Middle frontal gyrus (tissue), 1 donor: ENCODE data around the gene OGA.

ENCODE experiments used
- DNase-seq: peaks from one replicate; pipeline ENCODE4 v3.0.0-alpha.2; 2015; ENCODE audit warnings: low spot score; ENCODE audit errors: extremely low spot score

Gene OGA

DNA sequence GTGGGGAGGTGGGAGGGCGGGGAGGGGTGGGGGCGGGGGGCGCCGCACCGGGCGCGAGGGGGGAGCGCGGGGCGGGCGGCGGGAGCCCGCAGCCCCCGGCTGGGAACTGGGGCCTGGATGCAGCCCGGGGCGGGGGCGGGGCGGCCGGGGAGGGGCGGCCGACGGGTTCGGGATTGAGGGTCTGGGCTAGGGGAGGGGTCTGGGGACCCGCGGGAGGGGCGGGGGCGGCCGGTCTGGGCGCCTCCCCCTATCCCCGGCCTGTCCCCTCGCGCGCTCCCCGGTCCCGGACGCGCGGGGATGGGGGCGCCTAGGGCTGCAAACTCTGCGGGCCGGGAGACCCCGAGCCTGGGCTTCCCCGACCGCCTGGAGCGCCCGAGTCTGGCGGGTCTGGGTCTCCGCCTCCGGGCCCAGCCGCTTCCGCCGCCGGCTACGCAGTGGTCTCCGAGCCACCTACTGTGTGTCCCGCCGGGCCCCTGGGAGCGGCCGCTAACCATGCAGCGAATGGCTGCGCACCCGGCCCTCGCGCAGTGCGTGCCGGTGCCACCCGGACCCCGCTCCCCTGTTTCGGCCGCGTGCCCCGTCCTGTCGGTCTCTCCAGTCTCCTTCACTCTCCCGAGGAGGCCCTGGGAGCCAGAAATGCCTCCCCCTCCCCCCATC lies 42.0 kb downstream of the OGA start:
- DNase-seq: no peak

DNA sequence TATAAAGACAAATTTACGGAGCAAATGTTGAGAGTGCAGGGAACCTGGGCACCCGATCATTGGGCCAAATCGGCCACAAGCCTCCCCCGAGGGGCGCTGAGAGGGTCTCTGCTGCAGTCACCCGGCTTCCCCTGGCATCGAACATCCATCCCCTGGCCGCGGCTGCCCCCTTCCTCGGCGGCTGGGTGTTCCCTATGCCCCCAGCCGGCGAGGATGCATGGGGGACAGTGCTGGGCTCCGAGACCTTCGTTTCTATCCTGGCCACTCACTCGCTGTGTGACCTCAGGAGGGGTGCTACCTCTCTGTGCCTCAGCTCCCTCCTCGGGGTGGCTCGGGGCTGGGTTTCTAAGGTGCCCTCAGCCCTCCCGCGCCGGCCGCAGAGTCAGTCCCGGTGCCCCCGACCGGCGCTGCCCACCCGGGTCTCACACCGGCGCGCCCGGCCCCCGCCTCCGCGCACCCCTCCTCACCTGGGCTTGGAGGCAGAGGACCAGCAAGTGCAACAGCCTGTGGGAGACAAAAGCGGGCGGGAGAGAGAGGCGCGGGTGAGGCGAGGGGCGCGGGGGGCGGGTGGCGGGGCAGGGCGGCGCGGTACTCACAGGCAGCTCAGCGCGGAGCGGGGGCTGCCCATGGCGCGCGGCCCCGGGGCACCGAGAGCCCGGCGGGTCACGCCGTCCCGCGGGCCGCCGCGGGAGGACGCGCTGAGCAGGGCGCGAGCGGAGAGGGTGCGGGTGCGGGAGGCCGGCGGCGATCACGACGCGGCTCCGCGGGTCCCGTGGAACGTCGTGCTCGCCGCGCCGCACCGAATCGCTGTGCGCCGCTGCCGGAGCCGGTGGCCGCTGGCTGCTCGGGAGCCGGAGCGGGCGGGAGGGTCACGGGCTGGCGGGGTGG lies 42.7 kb downstream of the OGA start, which contains the start of gene FGF8:
Gene FGF8, minus strand, starts transcription at position 842 of the 888 bp plus-strand sequence. Its CDS starts 214 bp downstream, at position 628.
- no peak for DNase-seq

DNA sequence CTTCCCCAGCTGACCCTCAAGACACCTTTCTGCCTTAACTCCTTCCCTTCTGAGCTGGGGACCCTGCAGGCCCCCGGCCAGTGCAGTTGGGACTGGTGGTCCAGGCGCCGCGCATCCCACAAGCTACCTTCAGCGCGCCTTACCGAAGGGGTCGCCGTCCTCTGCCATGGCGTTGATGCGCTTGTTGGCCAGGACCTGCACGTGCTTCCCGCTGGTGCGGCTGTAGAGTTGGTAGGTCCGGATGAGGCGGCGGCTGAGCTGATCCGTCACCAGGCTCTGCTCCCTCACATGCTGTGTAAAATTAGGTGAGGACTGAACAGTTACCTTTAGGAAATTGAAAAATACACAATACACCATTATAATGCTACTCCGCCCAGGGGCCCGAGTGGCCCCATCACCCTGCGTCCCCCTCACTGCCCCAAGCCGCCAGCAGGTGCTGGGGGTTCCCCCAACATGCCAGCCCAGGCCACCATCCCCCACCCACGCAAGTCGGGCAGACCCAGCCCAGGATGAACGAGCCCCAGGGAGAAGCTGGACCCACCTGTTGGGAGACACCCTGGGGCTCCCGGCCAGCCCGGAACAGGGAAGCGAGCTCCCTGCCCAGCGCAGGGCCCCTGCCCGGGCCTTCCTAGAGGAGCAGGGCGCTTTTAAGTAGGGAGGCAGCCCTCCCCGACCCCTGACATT lies 43.5 kb downstream of the OGA start:
- no peak for DNase-seq

DNA sequence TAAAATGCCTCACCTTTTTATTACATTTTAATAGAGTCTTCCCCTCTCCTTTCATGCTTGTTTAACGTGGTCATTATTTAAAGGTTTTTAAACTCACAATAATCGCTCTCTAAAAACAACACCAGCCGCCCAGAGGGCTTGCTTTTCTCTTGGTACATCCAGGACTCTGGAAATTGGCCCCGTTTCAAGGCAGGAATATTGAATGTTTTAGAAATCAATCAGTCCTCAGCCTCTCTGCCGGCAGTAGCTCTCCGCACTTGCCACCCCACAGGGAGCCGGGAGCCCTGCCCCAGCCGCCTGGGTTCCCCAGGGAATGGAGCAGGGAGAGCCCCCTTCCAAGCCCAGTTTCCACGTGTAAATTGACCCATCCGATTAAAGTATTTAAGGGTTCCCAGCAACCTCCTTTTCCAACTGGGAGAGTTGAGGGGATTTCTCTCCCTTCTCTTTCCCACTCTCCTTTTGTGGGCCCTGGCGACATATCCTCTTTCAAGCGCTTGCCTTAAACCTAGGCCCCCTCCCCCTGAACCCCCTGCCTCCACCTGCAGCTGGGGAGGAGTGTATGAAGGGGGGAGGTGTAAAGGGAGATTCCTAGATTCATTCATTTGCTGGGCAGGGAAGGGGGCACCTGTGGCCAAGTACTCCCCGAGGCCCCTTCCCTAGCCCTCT lies 44.2 kb downstream of the OGA start:
- DNase-seq: no peak

DNA sequence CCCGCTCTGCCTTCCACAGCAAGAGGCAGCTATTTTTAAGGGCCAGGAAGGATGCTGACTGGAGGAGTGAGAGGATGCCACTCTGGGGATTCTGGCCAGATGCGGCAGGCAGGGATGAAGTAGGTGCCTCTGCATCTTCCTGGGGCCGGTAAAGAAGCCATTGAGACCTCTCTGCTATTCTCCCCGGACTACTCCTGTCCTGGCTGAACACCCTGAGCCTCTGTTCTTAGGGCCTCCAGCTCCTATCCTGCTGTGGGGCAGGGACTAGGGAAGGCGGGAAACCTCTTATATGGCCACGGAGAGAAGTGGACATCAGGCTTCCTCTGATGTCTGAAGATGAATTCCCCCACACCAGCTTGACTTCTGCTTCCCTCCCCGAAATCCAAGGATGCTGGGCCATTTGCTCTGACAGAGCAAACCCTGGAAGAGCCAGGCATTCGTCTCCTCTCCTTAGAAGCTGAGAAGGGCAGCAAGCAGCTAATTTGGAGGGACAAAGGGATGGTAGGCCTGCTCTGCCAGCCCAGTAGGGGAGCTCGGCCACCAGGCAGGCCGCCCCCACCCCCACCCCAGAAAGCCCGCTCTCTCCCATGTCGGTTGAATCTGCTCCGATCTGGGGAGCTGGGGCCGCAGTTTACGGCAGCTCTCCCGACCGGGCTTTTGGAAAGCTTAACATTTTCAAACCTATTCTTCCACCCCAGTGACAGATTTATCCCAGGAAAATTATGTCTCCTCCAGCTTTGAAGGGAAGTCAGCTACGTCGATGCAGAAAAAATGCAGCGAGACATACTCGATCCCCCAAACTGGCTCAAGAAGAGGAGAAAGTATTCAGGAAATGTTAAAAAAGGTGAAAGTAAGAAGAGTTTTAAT lies 45.1 kb downstream of the OGA start:
- DNase-seq: no peak

DNA sequence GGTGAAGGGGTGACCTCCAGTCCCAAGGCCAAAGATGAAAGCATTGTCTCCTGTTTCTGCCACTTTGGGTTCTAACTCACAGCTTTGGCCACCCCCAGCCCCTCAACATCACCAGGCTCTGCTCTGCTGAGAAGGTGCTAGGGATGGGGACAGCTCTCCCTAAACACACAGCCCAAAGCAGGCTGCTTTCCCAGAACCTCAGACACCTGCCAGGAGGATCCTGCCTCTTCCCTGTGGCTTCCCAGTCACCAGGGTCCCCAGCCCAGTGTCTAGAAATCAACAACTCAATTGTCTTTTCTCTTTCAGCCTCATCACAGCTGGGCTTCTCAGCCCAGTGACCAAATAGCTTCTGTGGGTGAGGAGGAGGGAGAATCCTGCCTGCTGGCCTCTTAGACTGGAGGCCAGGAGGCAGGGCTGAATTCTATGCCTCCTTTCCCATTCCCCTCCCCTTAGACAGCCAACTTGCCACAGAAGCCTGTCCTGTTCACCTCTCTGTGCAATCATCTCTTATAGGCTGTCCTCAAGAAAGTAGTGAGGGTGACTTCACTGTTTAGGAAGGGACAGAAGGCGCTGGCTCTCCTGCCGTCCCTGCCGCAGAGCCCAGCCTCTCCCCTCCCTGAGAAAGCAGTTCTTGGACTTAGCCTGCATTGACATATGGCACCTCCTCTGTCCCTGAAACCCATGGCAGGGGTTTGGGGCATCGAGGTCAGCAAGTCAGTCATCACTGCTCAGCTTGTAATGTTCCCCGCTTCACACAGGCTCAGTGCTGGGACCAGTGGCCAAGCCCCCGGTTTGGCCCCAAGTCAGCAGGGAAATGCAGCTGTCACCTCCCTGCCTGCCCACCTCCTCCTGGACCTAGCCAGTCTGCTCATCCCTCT lies 46.0 kb downstream of the OGA start:
- no peak for DNase-seq

DNA sequence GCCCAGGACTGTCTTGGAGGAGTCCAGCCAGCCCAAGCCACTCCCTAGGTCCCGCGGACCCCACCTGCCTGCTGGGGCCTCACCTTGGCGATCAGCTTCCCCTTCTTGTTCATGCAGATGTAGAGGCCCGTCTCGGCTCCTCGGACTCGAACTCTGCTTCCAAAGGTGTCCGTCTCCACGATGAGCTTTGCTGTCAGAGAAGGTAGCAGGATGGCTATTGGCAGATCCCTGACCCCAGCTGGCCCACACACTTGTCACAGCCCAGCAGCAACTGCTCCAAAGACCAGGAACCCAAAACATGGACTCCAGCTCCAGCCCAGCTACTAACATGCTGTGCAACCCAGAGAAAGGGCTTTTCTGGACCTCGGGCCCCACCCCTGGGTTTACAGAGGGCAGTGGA lies 46.9 kb downstream of the OGA start:
- no peak for DNase-seq

DNA sequence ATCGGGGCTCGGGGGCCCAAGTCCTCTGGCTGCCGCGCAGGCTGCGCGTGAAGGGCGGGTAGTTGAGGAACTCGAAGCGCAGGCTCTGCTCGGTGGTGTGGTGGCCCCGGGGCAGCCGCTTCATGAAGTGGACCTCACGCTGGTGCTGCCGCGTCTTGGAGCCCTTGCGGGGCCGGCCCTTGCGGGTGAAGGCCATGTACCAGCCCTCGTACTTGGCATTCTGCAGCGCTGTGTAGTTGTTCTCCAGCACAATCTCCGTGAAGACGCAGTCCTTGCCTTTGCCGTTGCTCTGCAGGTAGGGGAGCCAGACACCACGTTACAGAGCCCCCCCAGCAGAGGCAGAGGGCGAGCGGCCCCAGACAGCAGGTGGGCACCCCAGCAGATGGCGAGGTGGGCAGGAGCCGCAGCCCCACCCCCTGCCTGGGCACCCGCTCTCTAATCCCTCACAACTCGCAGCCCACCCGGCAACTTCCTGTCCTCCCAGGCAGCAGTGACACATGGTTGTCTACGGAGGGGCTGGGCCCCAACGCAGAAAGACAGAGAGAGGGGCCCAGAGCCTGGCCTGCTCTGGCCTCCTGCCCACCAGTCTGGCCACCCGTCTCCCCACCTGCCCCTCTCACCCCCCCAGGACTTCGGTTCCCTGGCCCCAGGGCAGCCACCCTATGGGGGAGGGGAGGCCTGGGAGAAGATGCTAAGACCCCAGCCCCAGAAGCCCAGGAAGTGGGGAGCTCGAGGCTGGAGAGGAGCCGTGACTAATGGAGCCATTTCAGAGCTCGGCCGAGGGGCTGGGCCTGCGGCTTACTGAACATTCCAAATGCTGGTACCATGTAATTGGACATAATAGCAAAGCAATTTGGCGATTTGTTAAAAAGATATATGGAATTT lies 47.7 kb downstream of the OGA start:
- no peak for DNase-seq

DNA sequence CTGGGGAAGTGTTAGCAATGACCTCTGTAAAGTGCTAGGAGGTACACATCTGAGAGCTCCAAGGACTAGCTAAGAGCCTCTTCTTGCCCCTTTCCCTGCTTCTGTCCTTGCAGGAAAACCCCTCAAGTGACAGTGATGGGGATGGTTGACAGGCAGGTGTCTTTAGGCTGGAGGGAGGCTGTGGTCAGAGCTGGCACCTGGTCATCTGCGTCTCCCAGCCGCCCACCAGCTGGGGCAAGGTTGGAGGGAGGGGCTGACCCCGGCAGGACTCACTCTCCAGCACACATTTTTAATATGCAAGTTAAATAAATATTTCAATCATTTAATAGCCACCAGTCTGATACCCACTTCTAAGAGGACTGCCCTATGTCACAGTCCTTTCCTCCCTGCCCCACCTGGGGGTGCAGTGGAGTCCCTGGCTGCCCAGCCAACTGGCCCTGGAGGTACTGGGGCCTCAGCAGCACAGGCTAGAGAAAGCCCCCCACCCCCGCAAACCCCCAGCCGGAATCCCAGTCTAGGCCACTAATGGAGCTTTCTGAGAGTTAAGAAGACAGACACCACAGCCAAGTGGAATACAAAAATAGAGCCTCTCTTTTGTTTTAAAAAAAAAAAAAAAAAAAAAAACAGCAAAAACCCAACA lies 48.6 kb downstream of the OGA start:
- DNase-seq: no peak

DNA sequence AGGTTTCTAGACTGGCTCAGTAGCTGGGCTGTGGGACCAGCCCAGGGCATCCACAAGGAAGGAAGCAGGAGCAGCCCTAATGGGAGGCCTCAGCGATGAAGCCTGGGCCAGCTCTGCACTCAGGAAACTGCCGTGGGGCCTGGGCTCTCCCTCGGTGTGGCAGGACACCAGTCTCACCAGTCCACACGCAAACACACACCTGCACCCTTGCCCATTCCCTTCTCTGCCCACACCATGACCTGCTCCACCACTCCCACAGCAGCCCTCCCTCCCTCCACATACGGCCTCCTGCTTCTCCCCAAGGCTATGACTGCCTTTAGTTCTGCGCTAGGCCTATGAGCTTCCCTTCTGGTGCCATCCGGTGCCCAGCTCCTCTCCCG lies 49.5 kb downstream of the OGA start:
- DNase-seq: no peak

DNA sequence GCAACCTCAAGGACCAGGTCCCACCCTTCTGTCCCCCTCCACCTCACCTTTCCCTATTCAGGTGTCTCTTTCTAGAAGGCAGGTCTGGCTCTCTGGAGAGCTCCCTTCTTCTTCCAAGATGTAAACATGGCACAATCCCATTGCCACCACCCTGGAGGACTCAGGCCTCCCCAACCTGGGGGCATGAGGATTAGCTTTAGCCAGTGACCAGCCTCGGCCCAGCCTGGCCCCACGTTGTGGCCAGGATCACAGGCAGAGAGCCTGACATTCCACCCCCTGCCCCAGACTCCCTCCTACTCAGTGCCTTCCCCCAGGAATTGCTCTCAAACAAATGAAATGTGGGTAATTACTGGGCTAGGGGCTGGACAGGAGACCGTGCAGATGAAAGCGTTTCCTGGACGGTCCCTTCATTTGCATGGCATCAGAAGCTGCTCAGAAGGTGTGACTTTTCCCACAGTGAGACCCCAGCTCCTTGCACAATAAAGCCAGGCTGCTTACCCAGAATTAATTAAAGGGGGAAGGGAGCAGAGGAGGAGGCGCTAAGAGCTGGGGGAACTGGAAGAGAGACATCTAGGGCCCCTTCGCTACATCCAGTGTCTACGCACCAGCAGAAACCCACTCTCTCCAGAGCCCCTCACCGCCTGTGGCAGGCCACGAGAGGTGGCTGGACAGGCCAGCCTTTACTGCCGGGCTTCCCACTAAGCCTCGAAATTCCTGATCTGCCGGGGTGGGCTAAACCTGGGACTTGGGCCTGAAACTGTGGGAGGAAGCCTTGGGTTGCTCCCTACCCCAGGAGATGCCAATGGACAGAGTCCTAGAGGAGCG lies 50.1 kb downstream of the OGA start:
- DNase-seq: no peak

DNA sequence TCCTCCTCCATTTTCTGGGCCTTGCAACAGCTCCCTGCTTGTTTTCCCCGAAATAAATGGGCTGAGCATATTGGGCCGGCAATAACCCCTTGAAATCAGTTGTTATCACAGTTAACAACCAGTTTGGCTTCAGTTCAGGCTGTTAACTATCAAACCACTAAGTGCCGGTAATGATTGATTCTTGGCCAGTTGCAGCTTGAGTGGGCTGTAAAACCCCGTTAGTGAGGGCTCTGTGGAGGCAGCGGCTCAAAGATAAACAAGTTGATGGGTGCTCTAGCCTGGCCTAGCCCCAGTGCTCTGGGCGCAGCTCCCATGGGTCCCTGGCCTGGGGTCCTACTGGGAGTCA lies 50.7 kb downstream of the OGA start:
- no peak for DNase-seq

DNA sequence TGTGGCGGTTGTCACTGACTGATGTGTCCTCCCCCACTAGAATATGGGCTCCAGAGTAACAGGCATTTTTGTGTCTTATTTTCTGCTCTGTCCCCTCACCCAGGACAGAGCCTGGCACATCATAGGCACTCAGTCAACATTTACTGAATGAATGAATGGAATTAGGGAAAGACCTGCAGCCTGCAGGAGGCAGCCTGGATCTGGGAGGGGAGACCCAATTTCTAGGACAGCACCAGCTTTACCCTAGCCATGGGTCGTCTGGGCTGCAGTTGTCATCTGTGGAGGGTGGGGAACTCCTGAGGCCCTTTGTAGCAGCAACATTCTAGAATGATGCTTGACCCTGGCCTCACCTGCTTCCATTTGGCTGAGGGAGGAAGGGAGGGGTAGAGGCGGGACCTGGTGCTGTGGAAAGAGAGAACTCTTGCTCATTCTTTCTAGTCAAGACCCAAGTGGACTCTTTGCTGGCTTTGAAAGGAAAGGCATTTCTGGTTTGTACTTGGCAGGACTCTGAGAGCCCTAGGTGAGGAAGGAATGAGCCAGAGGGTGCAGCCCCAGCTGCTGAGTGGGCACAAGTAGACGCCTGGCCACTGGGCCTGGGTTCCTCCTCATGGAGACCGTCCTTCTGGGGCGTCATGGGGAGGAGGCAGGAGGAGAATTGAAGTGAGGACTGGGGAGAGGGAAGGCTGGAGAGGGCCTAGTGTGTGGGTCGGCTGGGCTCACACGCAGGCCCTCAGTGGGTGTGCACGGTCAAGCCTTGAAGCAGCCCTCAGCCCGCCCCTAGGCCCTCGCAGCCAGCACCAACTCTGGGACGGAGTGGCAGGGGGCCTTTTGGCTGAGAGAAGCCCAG lies 51.3 kb downstream of the OGA start:
- DNase-seq: no peak

DNA sequence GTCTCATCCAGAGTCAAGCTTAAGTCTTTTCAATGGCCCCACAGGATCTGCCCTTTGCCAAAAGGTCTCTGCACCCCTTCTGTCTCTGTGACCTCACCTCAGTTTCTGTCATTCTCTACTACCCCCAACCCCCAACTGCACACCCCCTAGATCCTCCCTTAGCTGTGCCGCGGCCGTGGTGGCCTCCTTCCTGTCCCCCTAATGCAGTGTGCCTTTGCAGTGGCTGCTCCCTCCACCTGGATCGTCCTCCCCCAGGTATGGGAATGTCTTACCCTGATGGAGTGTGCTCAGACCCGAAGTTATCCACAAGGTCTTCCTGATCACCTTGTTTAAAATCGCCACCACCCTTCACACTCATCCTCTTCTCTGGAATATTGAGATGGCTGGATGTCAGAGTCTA lies 51.9 kb downstream of the OGA start:
- no peak for DNase-seq

DNA sequence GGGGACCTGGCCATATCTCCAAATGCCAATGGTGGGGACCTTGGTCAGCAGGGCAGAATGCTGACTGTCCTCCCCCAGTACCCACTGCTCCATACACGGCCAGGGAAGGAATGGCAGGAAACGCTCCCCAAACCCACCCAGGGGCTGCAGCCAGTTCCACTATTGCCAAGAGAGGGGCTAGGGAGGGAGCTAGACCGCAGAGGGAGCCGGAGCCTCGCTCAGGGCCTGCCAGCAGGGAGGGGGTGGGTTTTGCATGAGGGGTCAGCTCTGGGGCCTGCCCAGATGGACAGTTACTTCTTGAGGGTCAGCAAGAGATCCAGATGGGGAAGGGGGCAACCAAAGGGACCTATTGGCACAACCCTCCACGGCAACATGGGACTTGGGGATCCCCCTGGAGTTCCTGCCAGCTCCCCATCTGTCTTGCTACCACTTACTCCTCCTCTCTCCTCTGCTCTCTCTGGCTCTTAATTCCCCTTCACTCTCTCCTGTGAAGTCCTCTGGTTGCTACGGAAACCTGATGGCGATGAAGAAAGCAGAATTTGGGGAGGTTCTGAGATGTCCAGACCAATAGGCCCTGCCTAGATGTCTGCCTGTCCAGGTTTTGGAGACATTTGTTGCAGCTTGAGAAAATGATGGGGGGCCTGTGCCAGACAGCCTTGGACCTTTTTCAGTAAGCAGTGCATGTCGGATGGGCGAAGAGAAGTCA lies 55.0 kb downstream of the OGA start:
- DNase-seq: no peak

DNA sequence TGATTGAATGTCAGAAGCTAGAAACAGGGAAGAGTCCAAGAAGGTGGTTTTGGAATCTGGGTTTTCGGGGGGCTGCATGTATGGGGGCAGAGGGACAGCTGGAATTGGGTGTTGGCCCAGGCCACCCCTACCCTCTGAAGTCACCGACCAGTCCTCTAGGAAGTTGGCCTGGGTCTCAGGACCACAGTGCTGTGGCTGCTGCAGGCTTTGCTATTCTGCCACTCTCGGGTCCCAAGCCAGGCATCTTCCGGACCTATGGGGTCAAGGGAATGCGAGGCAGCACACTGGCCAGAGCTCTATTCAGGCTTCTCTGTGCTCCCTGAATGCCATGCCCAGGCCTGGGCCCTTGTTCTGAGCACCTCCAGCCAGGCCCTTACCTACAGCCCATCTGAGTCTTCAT lies 55.5 kb downstream of the OGA start:
- no peak for DNase-seq
